HCT116 (cell line): ENCODE data around the gene GMIP. TPM values are rescaled to one million over a fixed set of nuclear protein-coding genes. Genes with fewer than 3 reads are reported as not detected.

Experiments used
- ATAC-seq: fragments of 200-7000 bp; cut with Tn5 transposase; 2 replicates; pipeline ENCODE4 v1.9.1; 2020; ENCODE audit warnings: mild to moderate bottlenecking, moderate library complexity
- BruUV-seq: library from RNA; stranded (reverse); fragments of 400-500 nt; replicated peaks from 2 replicates; lab custom pipeline; 2021; lab: Mats Ljungman, UMichigan
- CTCF ChIA-PET: fragments of 300-600 bp; sonication (Branson Sonifier 250); formaldehyde crosslinking; loops from one replicate; lab custom pipeline; 2021; ENCODE audit warnings: antibody characterized with exemption; lab: Charles Lee
- POLR2A ChIA-PET: fragments of 300-600, 350-600 bp; sonication (Branson Sonifier 250); formaldehyde crosslinking; loops from one replicate; lab custom pipeline; 2021; ENCODE audit warnings: antibody characterized with exemption; lab: Charles Lee
- RAD21 ChIA-PET, 2 experiments: fragments of 300-600 bp; sonication (Branson Sonifier 250); formaldehyde crosslinking; loops; one replicate each; lab custom pipeline; 2023; ENCODE audit warnings: low total read pairs in 2 of 2; ENCODE audit not compliant: uncharacterized antibody in 2 of 2, unreplicated experiment in 2 of 2, low non-redundant PET in 1 of 2; lab: Charles Lee
- DNase-seq: peaks from one replicate; pipeline ENCODE4 v3.0.0-alpha.2; 2010; ENCODE audit warnings: low read depth, low spot score
- H2AFZ ChIP-seq: fragments of 200-600 bp; shearing (Covaris generic), sonication (generic); 2 replicates; pipeline ENCODE4 v1.6.1; 2017; ENCODE audit warnings: low read depth, mixed run types, mixed read lengths, antibody characterized with exemption, low read length; ENCODE audit not compliant: poor library complexity, severe bottlenecking
- H3K27ac ChIP-seq: 2 replicates; pipeline ENCODE4 v1.5.1; 2012; ENCODE audit warnings: low read depth, low read length
- H3K27me3 ChIP-seq: fragments of 200-600 bp; sonication (generic); 2 replicates; pipeline ENCODE4 v1.6.1; 2016; ENCODE audit warnings: mixed run types, low read length, mixed read lengths; ENCODE audit not compliant: insufficient read depth
- H3K36me3 ChIP-seq, 2 experiments: fragments of 200-500 bp in 1 of 2; fragments of 200-600 bp in 1 of 2; sonication (Bioruptor generic) in 1 of 2; sonication (generic) in 1 of 2; 2 replicates each; pipeline versions ENCODE4 v1.5.1 to v1.6.1; 2014 to 2016; ENCODE audit warnings: low read length in 2 of 2, inconsistent platforms in 1 of 2, mixed read lengths in 1 of 2, mixed run types in 1 of 2; ENCODE audit not compliant: insufficient read depth in 2 of 2, control insufficient read depth in 1 of 2
- H3K4me1 ChIP-seq, 2 experiments: fragments of 200-600 bp in 1 of 2; sonication (generic) in 1 of 2; 2 replicates each; pipeline versions ENCODE4 v1.5.1 to v1.6.1; 2012 to 2017; ENCODE audit warnings: low read length in 2 of 2, inconsistent platforms in 1 of 2, mild to moderate bottlenecking in 1 of 2, mixed read lengths in 1 of 2, mixed run types in 1 of 2, moderate library complexity in 1 of 2; ENCODE audit not compliant: insufficient read depth in 2 of 2, control insufficient read depth in 1 of 2
- H3K4me2 ChIP-seq: fragments of 200-600 bp; sonication (generic); 2 replicates; pipeline ENCODE4 v1.6.1; 2017; ENCODE audit warnings: mixed run types, low read length, mixed read lengths
- H3K4me3 ChIP-seq, 2 experiments: fragments of 200-600 bp in 1 of 2; sonication (generic) in 1 of 2; replicated peaks in 1 of 2; 2 replicates each; pipeline ENCODE4 v1.5.1; 2011 to 2016; ENCODE audit warnings: low read length in 2 of 2, control low read depth in 1 of 2, low read depth in 1 of 2, mild to moderate bottlenecking in 1 of 2, mixed read lengths in 1 of 2, mixed run types in 1 of 2
- H3K79me2 ChIP-seq: fragments of 200-600 bp; sonication (generic); 2 replicates; pipeline ENCODE4 v1.6.1; 2017; ENCODE audit warnings: mild to moderate bottlenecking, mixed run types, low read length, moderate library complexity, mixed read lengths; ENCODE audit not compliant: insufficient read depth
- H3K9ac ChIP-seq: fragments of 200-600 bp; sonication (generic); 2 replicates; pipeline ENCODE4 v1.6.1; 2016; ENCODE audit warnings: low read length, mixed read lengths
- H3K9me2 ChIP-seq: fragments of 200-600 bp; sonication (generic), shearing (Covaris generic); 2 replicates; pipeline ENCODE4 v1.6.1; 2017; ENCODE audit warnings: mixed run types, mild to moderate bottlenecking, moderate library complexity; ENCODE audit not compliant: insufficient read depth
- H3K9me3 ChIP-seq, 2 experiments: fragments of 200-500 bp in 1 of 2; fragments of 200-600 bp in 1 of 2; sonication (Bioruptor generic) in 1 of 2; sonication (generic) in 1 of 2; 2 replicates each; pipeline ENCODE4 v1.6.1; 2014 to 2017; ENCODE audit warnings: low read length in 2 of 2, mixed read lengths in 2 of 2, inconsistent platforms in 1 of 2, low read depth in 1 of 2, mild to moderate bottlenecking in 1 of 2, mixed run types in 1 of 2, moderate library complexity in 1 of 2; ENCODE audit not compliant: control insufficient read depth in 1 of 2, insufficient read depth in 1 of 2
- H4K20me1 ChIP-seq: fragments of 200-600 bp; sonication (generic), shearing (Covaris generic); 2 replicates; pipeline ENCODE4 v1.6.1; 2017; ENCODE audit warnings: mixed run types, mild to moderate bottlenecking, moderate library complexity; ENCODE audit not compliant: insufficient read depth
- ATF3 ChIP-seq: IDR thresholded peaks from 2 replicates; pipeline ENCODE4 v1.6.1; 2012
- CBX3 ChIP-seq: IDR thresholded peaks from 2 replicates; pipeline ENCODE4 v1.6.1; 2012; ENCODE audit warnings: low read depth
- CEBPB ChIP-seq: IDR thresholded peaks from 2 replicates; pipeline ENCODE4 v1.6.1; 2012; ENCODE audit warnings: low read depth
- CTCF ChIP-seq, 3 experiments: fragments of 200-600 bp in 1 of 3; sonication (generic) in 1 of 3; IDR thresholded peaks in 2 of 3; conservative IDR thresholded peaks in 1 of 3; 2 replicates each; pipeline ENCODE4 v1.5.1; 2012 to 2017; ENCODE audit warnings: low read depth in 2 of 3, low read length in 2 of 3, antibody characterized with exemption in 1 of 3, borderline replicate concordance in 1 of 3, control low read depth in 1 of 3, mild to moderate bottlenecking in 1 of 3, mixed read lengths in 1 of 3, mixed run types in 1 of 3, moderate library complexity in 1 of 3; ENCODE audit not compliant: insufficient read depth in 1 of 3
- EGR1 ChIP-seq: IDR thresholded peaks from 2 replicates; pipeline ENCODE4 v1.6.1; 2012; ENCODE audit warnings: low read depth
- ELF1 ChIP-seq: IDR thresholded peaks from 2 replicates; pipeline ENCODE4 v1.6.1; 2012; ENCODE audit warnings: low read depth, borderline replicate concordance
- EZH2 ChIP-seq: fragments of 200-600 bp; sonication (generic); IDR thresholded peaks from 2 replicates; pipeline ENCODE4 v1.6.1; 2017; ENCODE audit warnings: antibody characterized with exemption, mixed run types
- EZH2phosphoT487 ChIP-seq: fragments of 200-600 bp; IDR thresholded peaks from 2 replicates; pipeline ENCODE4 v1.6.1; 2018; ENCODE audit warnings: antibody characterized with exemption, borderline replicate concordance
- FOSL1 ChIP-seq: IDR thresholded peaks from 2 replicates; pipeline ENCODE4 v1.6.1; 2012; ENCODE audit warnings: low read depth
- JUND ChIP-seq: IDR thresholded peaks from 2 replicates; pipeline ENCODE4 v1.6.1; 2012
- MAX ChIP-seq: IDR thresholded peaks from 2 replicates; pipeline ENCODE4 v1.6.1; 2012
- POLR2A ChIP-seq: IDR thresholded peaks from 2 replicates; pipeline ENCODE4 v1.7.0; 2011; ENCODE audit warnings: borderline replicate concordance; ENCODE audit not compliant: insufficient read depth, insufficient read length; ENCODE audit errors: extremely low read depth
- RAD21 ChIP-seq: IDR thresholded peaks from 2 replicates; pipeline ENCODE4 v1.6.1; 2012; ENCODE audit warnings: low read depth, mild to moderate bottlenecking
- REST ChIP-seq: IDR thresholded peaks from 2 replicates; pipeline ENCODE4 v1.6.1; 2012; ENCODE audit warnings: low read depth
- SIN3A ChIP-seq: IDR thresholded peaks from 2 replicates; pipeline ENCODE4 v1.6.1; 2012; ENCODE audit warnings: low read depth
- SP1 ChIP-seq: IDR thresholded peaks from 2 replicates; pipeline ENCODE4 v1.6.1; 2012; ENCODE audit warnings: low read depth
- SRF ChIP-seq: IDR thresholded peaks from 2 replicates; pipeline ENCODE4 v1.6.1; 2012; ENCODE audit warnings: low read depth
- TCF7L2 ChIP-seq: IDR thresholded peaks from 2 replicates; pipeline ENCODE4 v1.7.0; 2011; ENCODE audit warnings: borderline replicate concordance, inconsistent platforms; ENCODE audit not compliant: insufficient read depth, insufficient read length; ENCODE audit errors: extremely low read depth
- YY1 ChIP-seq: IDR thresholded peaks from 2 replicates; pipeline ENCODE4 v1.6.1; 2011; ENCODE audit warnings: low read length, low read depth, moderate library complexity, mild to moderate bottlenecking; ENCODE audit not compliant: insufficient replicate concordance; ENCODE audit errors: extremely low read depth
- ZBTB33 ChIP-seq: IDR thresholded peaks from 2 replicates; pipeline ENCODE4 v1.6.1; 2011; ENCODE audit warnings: mild to moderate bottlenecking, low read length, moderate library complexity; ENCODE audit not compliant: insufficient replicate concordance; ENCODE audit errors: extremely low read depth
- ZFX ChIP-seq: fragments of 450-650 bp; IDR thresholded peaks from 2 replicates; pipeline ENCODE4 v1.6.1; 2017
- ZNF274 ChIP-seq: fragments of 200-500 bp; sonication (Bioruptor generic); IDR thresholded peaks from 2 replicates; pipeline ENCODE4 v1.6.1; 2014; ENCODE audit warnings: mild to moderate bottlenecking, low read depth, low read length, inconsistent platforms
- intact Hi-C: fragments of 100-400 bp; cut with micrococcal nuclease; formaldehyde crosslinking; loops from 2 replicates; pipeline ENCODE4 v1.10.0; 2022
- total RNA-seq: library from RNA; stranded (reverse); gene quantifications from one replicate; pipeline ENCODE4 v1.2.1, GENCODE V29; 2021; ENCODE audit not compliant: unreplicated experiment

Gene GMIP
- total RNA-seq, 1 experiment from 2014 or later: 16.3 TPM

- DNase-seq (peak; percentile 82), ATAC-seq (peak; percentile 80)
- Histone ChIP-seq H3K27ac (peak overlapping the region; percentile 35), H4K20me1 (no peaks in the 10 kb centered on the region), H3K4me1 (peaks cover 26 to 47% of the 10 kb centered on the region in 2 experiments), H3K79me2 (peaks cover 8% of the 10 kb centered on the region), H3K36me3 (no peaks in the 10 kb centered on the region; a peak in 1 of 4 replicates), H3K9ac (peak overlapping the region; percentile 22; the same call in 1 of the 2 replicates), H3K27me3 (no peaks in the 10 kb centered on the region), H2AFZ (no peak overlapping the region), H3K9me3 (no peaks in the 10 kb centered on the region), H3K9me2 (no peaks in the 10 kb centered on the region), H3K4me3 (no peak overlapping the region), H3K4me2 (peak overlapping the region; percentile 59)
- POLR2A ChIA-PET: no interaction called here
- RAD21 ChIA-PET: no interaction called here
- intact Hi-C loops: no loop called here
- no TSS peak for BruUV-seq
- CTCF ChIA-PET: no interaction called here
- TF ChIP-seq YY1 (peak; percentile 42), TCF7L2 (no peak), EGR1 (no peak), ELF1 (no peak; the same call in 1 of the 2 replicates), SIN3A (peak; percentile 90), POLR2A (no peak), REST (no peak), ZNF274 (no peak), FOSL1 (peak; percentile 76), SP1 (peak; percentile 85), EZH2 (no peak), MAX (peak; percentile 78), ZBTB33 (no peak), RAD21 (peak; percentile 20; the same call in 1 of the 2 replicates), ZFX (no peak), ATF3 (0 out of 2 replicates have a peak, but pooled peaks have one; percentile 45), CTCF (IDR thresholded peaks at IDR 0.05 in 2 of 3, conservative IDR thresholded peaks at IDR 0.05 in 1 of 3; ENCODE audit: borderline replicate concordance in 1 of 3, insufficient read depth in 1 of 3, low read depth in 2 of 3, low read length in 2 of 3) (no peak), EZH2phosphoT487 (no peak), CEBPB (peak; percentile 82), SRF (no peak), JUND (peak; percentile 85), CBX3 (peak; percentile 78)
Observed at GRCh38 chr19:19606021-19606420, 37.4 kb downstream of the GMIP start.
